ENCODE measurements around the gene PCNX1.
"Not testable (repeated sequence)": the region's sequence is repeated elsewhere in the genome, so short reads cannot be mapped to it uniquely, and the experiment has no call there.

Gene PCNX1

GRCh38 chr14:71013551-71014192 lies 106.4 kb downstream of the PCNX1 start:
- DNase-seq (ENCODE audit: low read depth, low spot score): no peak

- DNase-seq (ENCODE audit: low read depth, low spot score): not testable (repeated sequence)
Observed at GRCh38 chr14:71019917-71020316, 112.7 kb downstream of the PCNX1 start.

- DNase-seq (ENCODE audit: low read depth, low spot score): peak; percentile 48
Observed at GRCh38 chr14:71021347-71022011, 114.2 kb downstream of the PCNX1 start.

GRCh38 chr14:71022012-71022869 lies 115.0 kb downstream of the PCNX1 start:
- no peak for DNase-seq (ENCODE audit: low read depth, low spot score)

- no peak for DNase-seq (ENCODE audit: low read depth, low spot score)
Observed at GRCh38 chr14:71022939-71023338, 115.7 kb downstream of the PCNX1 start.

- peak; percentile 32 for DNase-seq (ENCODE audit: low read depth, low spot score)
Observed at GRCh38 chr14:71029236-71029781, 122.0 kb downstream of the PCNX1 start.

- no peak for DNase-seq (ENCODE audit: low read depth, low spot score)
Observed at GRCh38 chr14:71031000-71031399, 123.7 kb downstream of the PCNX1 start.

- DNase-seq (ENCODE audit: low read depth, low spot score): no peak
Observed at GRCh38 chr14:71036433-71036832, 129.2 kb downstream of the PCNX1 start.

- DNase-seq (ENCODE audit: low read depth, low spot score): no peak
Observed at GRCh38 chr14:71048393-71048792, 141.1 kb downstream of the PCNX1 start.

GRCh38 chr14:71049435-71050133 lies 142.3 kb downstream of the PCNX1 start:
- DNase-seq (ENCODE audit: low read depth, low spot score): no peak

GRCh38 chr14:71050227-71050823 lies 143.1 kb downstream of the PCNX1 start:
- no peak for DNase-seq (ENCODE audit: low read depth, low spot score)

GRCh38 chr14:71054706-71055105 lies 147.4 kb downstream of the PCNX1 start:
- DNase-seq (ENCODE audit: low read depth, low spot score): no peak

GRCh38 chr14:71056168-71056567 lies 148.9 kb downstream of the PCNX1 start:
- DNase-seq (ENCODE audit: low read depth, low spot score): no peak

- DNase-seq (ENCODE audit: low read depth, low spot score): no peak
Observed at GRCh38 chr14:71060274-71060673, 153.0 kb downstream of the PCNX1 start.

- no peak for DNase-seq (ENCODE audit: low read depth, low spot score)
Observed at GRCh38 chr14:71060825-71061455, 153.7 kb downstream of the PCNX1 start.

GRCh38 chr14:71061458-71061857 lies 154.2 kb downstream of the PCNX1 start:
- DNase-seq (ENCODE audit: low read depth, low spot score): no peak

GRCh38 chr14:71062581-71063303 lies 155.5 kb downstream of the PCNX1 start:
- DNase-seq (ENCODE audit: low read depth, low spot score): no peak

GRCh38 chr14:71063351-71063750 lies 156.1 kb downstream of the PCNX1 start:
- DNase-seq (ENCODE audit: low read depth, low spot score): no peak

GRCh38 chr14:71064747-71065146 lies 157.5 kb downstream of the PCNX1 start:
- DNase-seq (ENCODE audit: low read depth, low spot score): not testable (repeated sequence)

- no peak for DNase-seq (ENCODE audit: low read depth, low spot score)
Observed at GRCh38 chr14:71070169-71070568, 162.9 kb downstream of the PCNX1 start.
